Stimulated activated CD8-positive, alpha-beta memory T cell treated with anti-CD3 and anti-CD28 coated beads, Interleukin-4, amount 100 ng/mL, for 24 hours (primary cell): Measurements from ENCODE around the gene PCDHGB5.
"Not testable (repeated sequence)": the region's sequence is repeated elsewhere in the genome, so short reads cannot be mapped to it uniquely, and the experiment has no call there.

Source experiments
- DNase-seq: peaks from one replicate; pipeline ENCODE4 v3.0.0-alpha.2; 2020; ENCODE audit warnings: low read depth

Gene PCDHGB5

GRCh38 chr5:141382469-141383294 is 15.1 kb upstream of the PCDHGB5 start, which contains the start of gene PCDHGA7:
Gene PCDHGA7 (plus strand): TSS chr5:141382742. CDS start chr5:141382900, 158 bp downstream.
- no peak for DNase-seq

DNA sequence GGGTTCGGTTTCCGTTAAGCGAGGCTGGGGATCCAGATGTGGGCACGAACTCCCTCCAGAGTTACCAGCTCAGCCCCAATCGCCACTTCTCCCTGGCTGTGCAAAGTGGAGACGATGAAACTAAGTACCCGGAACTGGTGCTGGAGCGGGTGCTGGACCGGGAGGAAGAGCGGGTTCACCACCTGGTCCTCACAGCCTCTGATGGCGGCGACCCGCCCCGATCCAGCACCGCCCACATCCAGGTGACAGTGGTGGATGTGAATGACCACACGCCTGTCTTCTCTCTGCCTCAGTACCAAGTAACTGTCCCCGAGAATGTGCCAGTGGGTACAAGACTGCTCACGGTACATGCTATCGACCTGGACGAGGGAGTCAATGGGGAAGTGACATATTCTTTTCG is 14.4 kb upstream of the PCDHGB5 start:
- no peak for DNase-seq

DNA sequence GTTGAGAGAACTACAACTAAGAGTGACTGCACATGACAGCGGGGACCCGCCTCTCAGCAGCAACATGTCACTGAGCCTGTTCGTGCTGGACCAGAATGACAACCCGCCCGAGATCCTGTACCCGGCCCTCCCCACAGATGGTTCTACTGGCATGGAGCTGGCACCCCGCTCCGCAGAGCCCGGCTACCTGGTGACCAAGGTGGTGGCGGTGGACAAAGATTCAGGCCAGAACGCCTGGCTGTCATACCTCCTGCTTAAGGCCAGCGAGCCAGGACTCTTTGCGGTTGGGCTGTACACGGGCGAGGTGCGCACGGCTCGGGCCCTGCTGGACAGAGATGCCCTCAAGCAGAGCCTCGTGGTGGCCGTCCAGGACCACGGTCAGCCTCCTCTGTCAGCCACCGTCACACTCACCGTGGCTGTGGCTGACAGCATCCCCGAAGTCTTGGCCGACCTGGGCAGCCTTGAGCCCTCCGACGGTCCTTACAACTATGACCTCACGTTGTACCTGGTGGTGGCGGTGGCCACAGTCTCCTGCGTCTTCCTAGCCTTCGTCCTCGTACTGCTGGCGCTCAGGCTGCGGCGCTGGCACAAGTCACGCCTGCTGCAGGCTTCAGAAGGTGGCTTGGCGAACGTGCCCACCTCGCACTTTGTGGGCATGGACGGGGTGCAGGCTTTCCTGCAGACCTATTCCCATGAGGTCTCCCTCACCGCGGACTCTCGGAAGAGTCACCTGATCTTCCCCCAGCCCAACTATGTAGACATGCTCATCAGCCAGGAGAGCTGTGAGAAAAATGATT is 13.1 kb upstream of the PCDHGB5 start:
- no peak for DNase-seq

DNA sequence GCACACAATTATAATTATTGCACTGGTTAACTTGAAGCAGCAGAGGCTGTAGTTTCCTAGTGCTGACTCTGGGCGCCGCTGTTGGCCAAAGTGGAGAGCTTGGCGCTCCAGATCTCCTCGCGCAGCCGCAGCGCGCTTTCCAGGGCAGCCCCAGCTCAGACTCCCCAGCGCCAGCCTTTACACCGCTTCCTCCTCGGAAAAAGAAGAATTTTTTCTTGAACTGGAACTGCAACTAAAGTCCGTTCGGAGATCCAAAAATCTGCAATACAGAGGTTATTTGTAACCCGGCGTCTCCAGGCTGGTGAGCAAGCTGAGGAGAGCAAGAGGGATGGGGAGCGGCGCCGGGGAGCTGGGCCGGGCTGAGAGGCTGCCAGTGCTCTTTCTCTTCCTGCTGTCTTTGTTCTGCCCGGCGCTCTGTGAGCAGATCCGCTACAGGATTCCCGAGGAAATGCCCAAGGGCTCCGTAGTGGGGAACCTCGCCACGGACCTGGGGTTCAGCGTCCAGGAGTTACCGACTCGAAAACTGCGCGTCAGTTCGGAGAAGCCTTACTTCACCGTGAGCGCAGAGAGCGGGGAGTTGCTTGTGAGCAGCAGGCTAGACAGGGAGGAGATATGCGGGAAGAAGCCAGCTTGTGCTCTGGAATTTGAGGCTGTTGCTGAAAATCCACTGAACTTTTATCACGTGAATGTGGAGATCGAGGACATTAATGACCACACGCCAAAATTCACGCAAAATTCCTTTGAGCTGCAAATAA is 10.0 kb upstream of the PCDHGB5 start, which contains the start of gene PCDHGB4:
PCDHGB4 (plus strand) TSS at position 142 of the 755 bp plus-strand sequence; CDS start at position 329, 187 bp downstream.
- DNase-seq, result not testable (repeated sequence)

DNA sequence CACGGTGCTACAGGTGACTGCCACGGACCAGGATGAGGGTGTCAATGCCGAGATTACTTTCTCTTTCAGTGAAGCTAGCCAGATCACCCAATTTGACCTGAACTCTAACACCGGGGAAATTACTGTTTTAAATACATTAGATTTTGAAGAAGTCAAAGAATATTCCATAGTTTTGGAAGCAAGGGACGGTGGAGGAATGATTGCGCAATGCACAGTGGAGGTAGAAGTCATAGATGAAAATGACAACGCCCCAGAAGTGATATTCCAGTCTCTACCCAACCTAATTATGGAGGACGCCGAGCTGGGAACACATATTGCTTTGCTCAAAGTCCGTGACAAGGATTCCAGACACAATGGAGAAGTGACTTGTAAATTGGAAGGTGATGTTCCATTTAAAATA is 9.1 kb upstream of the PCDHGB5 start:
- no peak for DNase-seq

- DNase-seq, result no peak
Measured at GRCh38 chr5:141389153-141390042, 8.3 kb upstream of the PCDHGB5 start.

GRCh38 chr5:141392429-141393198 is 5.1 kb upstream of the PCDHGB5 start, which contains the start of gene PCDHGA8:
Gene PCDHGA8 (plus strand): TSS chr5:141392633. CDS start chr5:141392814, 181 bp downstream.
- DNase-seq, result no peak

DNA sequence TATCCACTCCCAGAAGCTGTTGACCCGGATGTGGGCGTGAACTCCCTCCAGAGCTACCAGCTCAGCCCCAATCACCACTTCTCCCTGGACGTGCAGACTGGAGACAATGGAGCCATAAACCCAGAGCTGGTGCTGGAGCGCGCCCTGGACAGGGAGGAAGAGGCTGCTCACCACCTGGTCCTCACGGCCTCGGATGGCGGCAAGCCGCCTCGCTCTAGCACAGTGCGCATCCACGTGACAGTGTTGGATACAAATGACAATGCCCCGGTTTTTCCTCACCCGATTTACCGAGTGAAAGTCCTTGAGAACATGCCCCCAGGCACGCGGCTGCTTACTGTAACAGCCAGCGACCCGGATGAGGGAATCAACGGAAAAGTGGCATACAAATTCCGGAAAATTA is 4.5 kb upstream of the PCDHGB5 start:
- DNase-seq, result no peak

GRCh38 chr5:141394401-141395187 is 3.2 kb upstream of the PCDHGB5 start:
- DNase-seq, result not testable (repeated sequence)

GRCh38 chr5:141398608-141399007 is 861 bp downstream of the PCDHGB5 start:
- no peak for DNase-seq

DNA sequence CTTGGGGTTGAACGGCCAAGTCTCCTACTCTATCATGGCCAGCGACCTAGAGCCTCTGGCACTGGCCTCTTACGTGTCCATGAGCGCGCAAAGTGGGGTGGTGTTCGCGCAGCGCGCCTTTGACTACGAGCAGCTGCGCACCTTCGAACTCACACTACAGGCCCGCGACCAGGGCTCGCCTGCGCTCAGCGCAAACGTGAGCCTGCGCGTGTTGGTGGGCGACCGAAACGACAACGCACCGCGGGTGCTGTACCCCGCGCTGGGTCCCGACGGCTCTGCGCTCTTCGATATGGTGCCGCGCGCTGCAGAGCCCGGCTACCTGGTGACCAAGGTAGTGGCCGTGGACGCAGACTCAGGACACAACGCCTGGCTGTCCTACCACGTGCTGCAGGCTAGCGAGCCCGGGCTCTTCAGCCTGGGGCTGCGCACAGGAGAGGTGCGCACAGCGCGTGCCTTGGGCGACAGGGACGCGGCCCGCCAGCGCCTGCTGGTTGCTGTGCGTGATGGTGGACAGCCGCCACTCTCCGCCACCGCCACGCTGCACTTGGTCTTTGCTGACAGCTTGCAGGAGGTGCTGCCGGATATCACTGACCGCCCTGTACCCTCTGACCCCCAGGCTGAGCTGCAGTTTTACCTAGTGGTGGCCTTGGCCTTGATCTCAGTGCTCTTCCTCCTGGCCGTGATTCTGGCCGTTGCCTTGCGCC is 2.0 kb downstream of the PCDHGB5 start:
- no peak for DNase-seq

GRCh38 chr5:141402553-141403243 is 5.0 kb downstream of the PCDHGB5 start, which contains the start of gene PCDHGA9:
Gene PCDHGA9 (plus strand): TSS chr5:141402778. CDS start chr5:141402953, 175 bp downstream.
- no peak for DNase-seq

- DNase-seq, result no peak
Measured at GRCh38 chr5:141403387-141403786, 5.6 kb downstream of the PCDHGB5 start.

DNA sequence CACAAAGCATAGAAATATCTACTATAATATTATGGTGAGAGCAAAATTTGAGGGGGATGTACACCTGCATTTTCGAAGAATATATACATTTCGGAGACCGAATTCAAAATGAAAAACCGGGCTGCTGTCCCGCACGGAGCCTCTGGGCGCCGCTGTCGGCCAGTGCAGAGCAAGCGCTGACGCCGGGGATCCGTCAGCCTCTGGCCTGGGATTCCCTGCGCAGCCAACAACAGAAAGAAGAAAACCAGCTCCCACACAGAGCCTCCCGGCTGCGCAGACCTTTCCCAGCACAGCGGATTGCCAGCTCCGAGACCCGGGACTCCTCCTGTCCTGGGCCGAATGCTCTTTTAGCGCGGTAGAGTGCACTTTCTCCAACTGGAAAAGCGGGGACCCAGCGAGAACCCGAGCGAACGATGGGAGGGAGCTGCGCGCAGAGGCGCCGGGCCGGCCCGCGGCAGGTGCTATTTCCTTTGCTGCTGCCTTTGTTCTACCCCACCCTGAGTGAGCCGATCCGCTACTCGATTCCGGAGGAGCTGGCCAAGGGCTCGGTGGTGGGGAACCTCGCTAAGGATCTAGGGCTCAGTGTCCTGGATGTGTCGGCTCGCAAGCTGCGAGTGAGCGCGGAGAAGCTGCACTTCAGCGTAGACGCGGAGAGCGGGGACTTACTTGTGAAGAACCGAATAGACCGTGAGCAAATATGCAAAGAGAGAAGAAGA is 10.2 kb downstream of the PCDHGB5 start, which contains the start of gene PCDHGB6:
PCDHGB6 (plus strand) TSS at position 232 of the 716 bp plus-strand sequence; CDS start at position 414, 182 bp downstream.
- DNase-seq, result not testable (repeated sequence)

DNA sequence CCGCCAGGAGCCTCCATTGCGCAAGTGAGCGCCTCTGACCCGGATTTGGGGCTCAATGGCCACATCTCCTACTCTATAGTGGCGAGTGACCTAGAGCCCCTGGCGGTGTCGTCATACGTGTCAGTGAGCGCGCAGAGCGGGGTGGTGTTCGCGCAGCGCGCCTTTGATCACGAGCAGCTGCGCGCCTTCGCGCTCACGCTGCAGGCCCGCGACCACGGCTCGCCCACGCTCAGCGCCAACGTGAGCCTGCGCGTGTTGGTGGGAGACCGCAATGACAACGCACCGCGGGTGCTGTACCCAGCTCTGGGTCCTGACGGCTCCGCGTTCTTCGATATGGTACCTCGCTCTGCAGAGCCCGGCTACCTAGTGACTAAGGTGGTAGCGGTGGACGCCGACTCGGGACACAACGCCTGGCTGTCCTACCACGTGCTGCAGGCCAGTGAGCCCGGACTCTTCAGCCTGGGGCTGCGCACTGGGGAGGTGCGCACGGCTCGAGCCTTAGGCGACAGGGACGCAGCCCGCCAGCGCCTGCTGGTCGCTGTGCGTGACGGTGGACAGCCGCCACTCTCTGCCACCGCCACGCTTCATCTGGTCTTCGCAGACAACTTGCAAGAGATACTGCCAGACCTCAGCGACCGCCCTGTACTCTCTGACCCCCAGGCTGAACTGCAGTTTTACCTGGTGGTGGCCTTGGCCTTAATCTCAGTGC is 12.0 kb downstream of the PCDHGB5 start:
- no peak for DNase-seq

- no peak for DNase-seq
Measured at GRCh38 chr5:141411575-141411974, 13.8 kb downstream of the PCDHGB5 start.
